ENCODE data around the gene SETDB1. TPM values are rescaled to one million over a fixed set of nuclear protein-coding genes. Genes with fewer than 3 reads are reported as not detected.

Gene SETDB1
- total and polyA plus RNA-seq, 2 of the 13 experiments (the other 11 are each of a cell fraction or from before 2014, with no cell fraction given) = 33.1 to 34.6 TPM

DNA sequence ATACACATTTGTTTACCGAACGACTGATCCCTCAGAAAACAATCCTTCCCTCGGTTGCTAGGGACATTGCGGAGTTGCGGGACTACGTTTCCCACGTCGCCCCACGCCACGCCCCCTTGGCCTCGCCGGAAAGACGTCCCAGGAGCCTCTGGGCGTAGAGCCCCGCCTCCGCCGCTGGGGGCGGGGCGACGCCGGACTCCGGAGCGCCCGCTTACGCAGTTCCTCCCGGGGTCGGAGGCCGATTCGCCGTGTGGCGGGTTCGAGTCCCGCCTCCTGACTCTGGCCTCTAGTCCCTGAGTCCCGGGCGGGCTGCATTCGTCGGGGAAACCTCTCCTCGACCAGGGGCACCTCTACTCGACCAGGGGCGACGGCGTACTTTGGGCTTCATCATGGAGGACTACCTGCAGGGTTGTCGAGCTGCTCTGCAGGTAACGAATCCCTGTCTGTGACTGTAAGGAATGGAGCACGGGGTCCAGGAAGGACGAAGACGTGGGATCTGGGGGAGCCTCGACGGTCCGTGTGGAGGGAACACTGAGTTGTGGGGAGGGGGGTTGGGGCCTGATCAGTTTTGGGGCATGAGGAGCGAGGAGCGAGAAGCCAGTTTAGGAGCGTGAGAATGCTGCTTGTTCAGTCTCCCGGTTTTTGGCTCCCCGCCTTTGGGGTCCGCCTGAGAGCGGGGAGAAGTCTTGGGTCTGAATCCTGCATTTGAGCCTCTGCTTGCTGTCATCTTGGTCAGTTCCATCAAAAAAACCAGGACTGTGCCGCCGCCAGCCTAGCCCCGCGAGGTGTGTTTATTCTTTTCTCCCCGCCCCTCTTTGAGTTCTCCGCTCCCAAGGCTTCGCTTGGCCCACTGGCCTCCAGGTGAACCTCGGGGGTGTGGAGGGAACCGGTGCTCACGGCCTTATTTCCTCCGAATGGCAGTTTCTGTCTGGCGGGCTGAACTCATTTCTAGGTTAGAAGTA lies 82.4 kb downstream of the SETDB1 start, which contains the start of gene PRUNE1 (continued):
- peak; percentile 67 for TF ChIP-seq ZNF563 (CRISPR knock-in tag; IDR thresholded peaks at IDR 0.05)
- TF ChIP-seq ZNF367 (CRISPR knock-in tag; IDR thresholded peaks at IDR 0.05; ENCODE audit: borderline replicate concordance) = 0 out of 2 replicates have a peak, but pooled peaks have one; percentile 36
- TF ChIP-seq SMYD3 (CRISPR knock-in tag; IDR thresholded peaks at IDR 0.05) = no peak
- TF ChIP-seq PCBP2 (optimal IDR thresholded peaks at IDR 0.05; ENCODE audit: low read depth, low read length, poor library complexity, severe bottlenecking) = no peak
- no peak for TF ChIP-seq HMG20B (CRISPR knock-in tag; conservative IDR thresholded peaks at IDR 0.05)
- TF ChIP-seq, protein P1, sequence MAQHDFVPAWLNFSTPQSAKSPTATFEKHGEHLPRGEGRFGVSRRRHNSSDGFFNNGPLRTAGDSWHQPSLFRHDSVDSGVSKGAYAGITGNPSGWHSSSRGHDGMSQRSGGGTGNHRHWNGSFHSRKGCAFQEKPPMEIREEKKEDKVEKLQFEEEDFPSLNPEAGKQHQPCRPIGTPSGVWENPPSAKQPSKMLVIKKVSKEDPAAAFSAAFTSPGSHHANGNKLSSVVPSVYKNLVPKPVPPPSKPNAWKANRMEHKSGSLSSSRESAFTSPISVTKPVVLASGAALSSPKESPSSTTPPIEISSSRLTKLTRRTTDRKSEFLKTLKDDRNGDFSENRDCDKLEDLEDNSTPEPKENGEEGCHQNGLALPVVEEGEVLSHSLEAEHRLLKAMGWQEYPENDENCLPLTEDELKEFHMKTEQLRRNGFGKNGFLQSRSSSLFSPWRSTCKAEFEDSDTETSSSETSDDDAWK (CRISPR knock-in tag; IDR thresholded peaks at IDR 0.05) = no peak
- TF ChIP-seq ZC3H4 (CRISPR knock-in tag; IDR thresholded peaks at IDR 0.05; ENCODE audit: borderline replicate concordance) = no peak
- TF ChIP-seq, protein P2, sequence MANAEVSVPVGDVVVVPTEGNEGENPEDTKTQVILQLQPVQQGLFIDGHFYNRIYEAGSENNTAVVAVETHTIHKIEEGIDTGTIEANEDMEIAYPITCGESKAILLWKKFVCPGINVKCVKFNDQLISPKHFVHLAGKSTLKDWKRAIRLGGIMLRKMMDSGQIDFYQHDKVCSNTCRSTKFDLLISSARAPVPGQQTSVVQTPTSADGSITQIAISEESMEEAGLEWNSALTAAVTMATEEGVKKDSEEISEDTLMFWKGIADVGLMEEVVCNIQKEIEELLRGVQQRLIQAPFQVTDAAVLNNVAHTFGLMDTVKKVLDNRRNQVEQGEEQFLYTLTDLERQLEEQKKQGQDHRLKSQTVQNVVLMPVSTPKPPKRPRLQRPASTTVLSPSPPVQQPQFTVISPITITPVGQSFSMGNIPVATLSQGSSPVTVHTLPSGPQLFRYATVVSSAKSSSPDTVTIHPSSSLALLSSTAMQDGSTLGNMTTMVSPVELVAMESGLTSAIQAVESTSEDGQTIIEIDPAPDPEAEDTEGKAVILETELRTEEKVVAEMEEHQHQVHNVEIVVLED (CRISPR knock-in tag; IDR thresholded peaks at IDR 0.05; ENCODE audit: borderline replicate concordance) = peak; percentile 93
- peak; percentile 80 for TF ChIP-seq AGO1 (IDR thresholded peaks at IDR 0.05; ENCODE audit: low read depth, low read length, poor library complexity, severe bottlenecking)
- TF ChIP-seq NRL (CRISPR knock-in tag; IDR thresholded peaks at IDR 0.05; ENCODE audit: borderline replicate concordance) = peak; percentile 85
- TF ChIP-seq ZNF569 (CRISPR knock-in tag; IDR thresholded peaks at IDR 0.05; ENCODE audit: borderline replicate concordance) = no peak
- TF ChIP-seq, protein P3, sequence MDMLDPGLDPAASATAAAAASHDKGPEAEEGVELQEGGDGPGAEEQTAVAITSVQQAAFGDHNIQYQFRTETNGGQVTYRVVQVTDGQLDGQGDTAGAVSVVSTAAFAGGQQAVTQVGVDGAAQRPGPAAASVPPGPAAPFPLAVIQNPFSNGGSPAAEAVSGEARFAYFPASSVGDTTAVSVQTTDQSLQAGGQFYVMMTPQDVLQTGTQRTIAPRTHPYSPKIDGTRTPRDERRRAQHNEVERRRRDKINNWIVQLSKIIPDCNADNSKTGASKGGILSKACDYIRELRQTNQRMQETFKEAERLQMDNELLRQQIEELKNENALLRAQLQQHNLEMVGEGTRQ (IDR thresholded peaks at IDR 0.05; ENCODE audit: low read depth, low read length) = no peak
- TF ChIP-seq, protein P3 (CRISPR knock-in tag; IDR thresholded peaks at IDR 0.05; ENCODE audit: borderline replicate concordance) = no peak
- TF ChIP-seq, protein P4, sequence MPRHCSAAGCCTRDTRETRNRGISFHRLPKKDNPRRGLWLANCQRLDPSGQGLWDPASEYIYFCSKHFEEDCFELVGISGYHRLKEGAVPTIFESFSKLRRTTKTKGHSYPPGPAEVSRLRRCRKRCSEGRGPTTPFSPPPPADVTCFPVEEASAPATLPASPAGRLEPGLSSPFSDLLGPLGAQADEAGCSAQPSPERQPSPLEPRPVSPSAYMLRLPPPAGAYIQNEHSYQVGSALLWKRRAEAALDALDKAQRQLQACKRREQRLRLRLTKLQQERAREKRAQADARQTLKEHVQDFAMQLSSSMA (CRISPR knock-in tag; IDR thresholded peaks at IDR 0.05) = no peak
- no peak for TF ChIP-seq RARG (CRISPR knock-in tag; IDR thresholded peaks at IDR 0.05; ENCODE audit: low read depth)
- TF ChIP-seq, protein P5, sequence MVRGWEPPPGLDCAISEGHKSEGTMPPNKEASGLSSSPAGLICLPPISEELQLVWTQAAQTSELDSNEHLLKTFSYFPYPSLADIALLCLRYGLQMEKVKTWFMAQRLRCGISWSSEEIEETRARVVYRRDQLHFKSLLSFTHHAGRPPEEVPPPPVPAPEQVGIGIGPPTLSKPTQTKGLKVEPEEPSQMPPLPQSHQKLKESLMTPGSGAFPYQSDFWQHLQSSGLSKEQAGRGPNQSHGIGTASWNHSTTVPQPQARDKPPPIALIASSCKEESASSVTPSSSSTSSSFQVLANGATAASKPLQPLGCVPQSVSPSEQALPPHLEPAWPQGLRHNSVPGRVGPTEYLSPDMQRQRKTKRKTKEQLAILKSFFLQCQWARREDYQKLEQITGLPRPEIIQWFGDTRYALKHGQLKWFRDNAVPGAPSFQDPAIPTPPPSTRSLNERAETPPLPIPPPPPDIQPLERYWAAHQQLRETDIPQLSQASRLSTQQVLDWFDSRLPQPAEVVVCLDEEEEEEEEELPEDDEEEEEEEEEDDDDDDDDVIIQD (CRISPR knock-in tag; IDR thresholded peaks at IDR 0.05; ENCODE audit: low read depth) = 0 out of 2 replicates have a peak, but pooled peaks have one; percentile 23
- no peak for TF ChIP-seq ZNF335 (CRISPR knock-in tag; IDR thresholded peaks at IDR 0.05)
- TF ChIP-seq, protein P6, sequence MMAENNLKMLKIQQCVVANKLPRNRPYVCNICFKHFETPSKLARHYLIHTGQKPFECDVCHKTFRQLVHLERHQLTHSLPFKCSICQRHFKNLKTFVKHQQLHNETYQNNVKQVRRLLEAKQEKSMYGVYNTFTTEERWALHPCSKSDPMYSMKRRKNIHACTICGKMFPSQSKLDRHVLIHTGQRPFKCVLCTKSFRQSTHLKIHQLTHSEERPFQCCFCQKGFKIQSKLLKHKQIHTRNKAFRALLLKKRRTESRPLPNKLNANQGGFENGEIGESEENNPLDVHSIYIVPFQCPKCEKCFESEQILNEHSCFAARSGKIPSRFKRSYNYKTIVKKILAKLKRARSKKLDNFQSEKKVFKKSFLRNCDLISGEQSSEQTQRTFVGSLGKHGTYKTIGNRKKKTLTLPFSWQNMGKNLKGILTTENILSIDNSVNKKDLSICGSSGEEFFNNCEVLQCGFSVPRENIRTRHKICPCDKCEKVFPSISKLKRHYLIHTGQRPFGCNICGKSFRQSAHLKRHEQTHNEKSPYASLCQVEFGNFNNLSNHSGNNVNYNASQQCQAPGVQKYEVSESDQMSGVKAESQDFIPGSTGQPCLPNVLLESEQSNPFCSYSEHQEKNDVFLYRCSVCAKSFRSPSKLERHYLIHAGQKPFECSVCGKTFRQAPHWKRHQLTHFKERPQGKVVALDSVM (CRISPR knock-in tag; IDR thresholded peaks at IDR 0.05) = peak; percentile 82
